Gastrocnemius medialis (tissue), 4 donors: ENCODE measurements around the gene FBXL16. TPM values are rescaled to one million over a fixed set of nuclear protein-coding genes. Genes with fewer than 3 reads are reported as not detected.

Experiments
- ATAC-seq, 2 donors: fragments of 150-250 bp; one replicate each; pipeline ENCODE4 v1.9.1; 2016
- DNase-seq, 2 donors: peaks; one replicate each; pipeline ENCODE4 v3.0.0-alpha.2; 2019
- H3K27ac ChIP-seq, 4 donors: fragments of 200-600 bp; sonication (generic); 1 replicate in 1 of 4; 2 replicates in 3 of 4; pipeline ENCODE4 v1.5.1; 2016 to 2018; ENCODE audit warnings: mild to moderate bottlenecking in 2 of 4, moderate library complexity in 1 of 4
- H3K27me3 ChIP-seq, 3 donors: fragments of 200-600 bp; sonication (generic) in 2 of 3; 1 replicate in 1 of 3; 2 replicates in 2 of 3; pipeline versions ENCODE4 v1.5.1 to v1.6.0; 2016 to 2019; ENCODE audit warnings: mild to moderate bottlenecking in 1 of 3, moderate library complexity in 1 of 3
- H3K36me3 ChIP-seq, 2 donors: fragments of 200-600 bp; sonication (generic) in 1 of 2; one replicate each; pipeline ENCODE4 v1.5.1; 2017 to 2018
- H3K4me1 ChIP-seq, 2 donors: fragments of 200-600 bp; sonication (generic) in 1 of 2; one replicate each; pipeline ENCODE4 v1.5.1; 2016 to 2017; ENCODE audit warnings: mild to moderate bottlenecking in 2 of 2
- H3K4me3 ChIP-seq, 4 donors: fragments of 200-600 bp; sonication (generic) in 3 of 4; 1 replicate in 1 of 4; 2 replicates in 3 of 4; pipeline ENCODE4 v1.5.1; 2016 to 2019; ENCODE audit warnings: mild to moderate bottlenecking in 2 of 4
- H3K9me3 ChIP-seq, 3 donors: fragments of 200-600 bp; sonication (generic) in 2 of 3; 1 replicate in 1 of 3; 2 replicates in 2 of 3; pipeline ENCODE4 v1.5.1; 2016 to 2019
- POLR2A ChIP-seq, 2 donors: fragments of 450-650 bp; IDR thresholded peaks; one replicate each; pipeline ENCODE4 v1.6.1; 2017; ENCODE audit warnings: antibody characterized with exemption in 2 of 2, mild to moderate bottlenecking in 2 of 2, moderate library complexity in 2 of 2
- in situ Hi-C, 4 donors: fragments of 200-750 bp; cut with MboI; loops; one replicate each; pipeline versions ENCODE4 v1.15.0 to v1.8.0; 2017; ENCODE audit warnings: low sequenced_read_pairs in 4 of 4
- intact Hi-C: fragments of 100-400 bp; cut with DNase I; formaldehyde crosslinking; loops from one replicate; pipeline ENCODE4 v1.15.1; 2023; ENCODE audit warnings: low total_unique reads
- total RNA-seq, 4 donors: library from RNA; depleted of rRNA; stranded (reverse); fragments of >200 nt; gene quantifications; one replicate each; pipeline versions ENCODE4 v1.1.0 to v1.2.3, GENCODE V29; 2016
- TF ChIP-seq, protein P1 (sequence below), 5 experiments: fragments of 450-650 bp in 3 of 5; fragments of 200-600 bp in 2 of 5; sonication (generic) in 2 of 5; IDR thresholded peaks in 4 of 5; conservative IDR thresholded peaks in 1 of 5; 1 replicate in 4 of 5; 2 replicates in 1 of 5; pipeline ENCODE4 v1.5.1; 2016 to 2019; ENCODE audit warnings: antibody characterized with exemption in 5 of 5, mild to moderate bottlenecking in 3 of 5, moderate library complexity in 3 of 5

FBXL16 gene
- total RNA-seq, 4 donors from 2014 or later = not detected

DNA sequence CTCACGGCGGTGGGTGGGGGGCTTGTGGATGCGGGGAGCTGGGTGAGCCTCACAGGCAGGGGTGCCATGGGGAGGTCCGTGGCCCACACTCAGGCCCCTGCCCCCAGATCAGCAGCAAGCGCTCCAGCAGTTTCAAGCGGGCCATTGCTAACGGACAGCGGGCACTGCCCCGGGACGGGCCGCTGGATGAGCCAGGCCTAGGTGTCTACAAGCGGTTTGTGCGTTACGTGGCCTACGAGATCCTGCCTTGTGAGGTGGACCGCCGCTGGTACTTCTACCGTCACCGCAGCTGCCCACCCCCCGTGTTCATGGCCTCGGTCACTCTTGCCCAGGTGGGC lies 29.1 kb downstream of the FBXL16 start:
- H3K9me3 ChIP-seq = no peaks in the 10 kb centered on the region
- intact Hi-C loops (no loop called here), in situ Hi-C loops (no loop called here)
- H3K36me3 ChIP-seq = peaks cover 0 to 24% of the 10 kb centered on the region in 2 donors
- no peak overlapping the region for H3K4me3 ChIP-seq
- H3K27ac ChIP-seq = no peak overlapping the region
- no peaks in the 10 kb centered on the region for H3K27me3 ChIP-seq
- DNase-seq (no peak), ATAC-seq (no peak)
- peaks cover 8 to 16% of the 10 kb centered on the region in 2 donors for H3K4me1 ChIP-seq
- TF ChIP-seq, protein P1, sequence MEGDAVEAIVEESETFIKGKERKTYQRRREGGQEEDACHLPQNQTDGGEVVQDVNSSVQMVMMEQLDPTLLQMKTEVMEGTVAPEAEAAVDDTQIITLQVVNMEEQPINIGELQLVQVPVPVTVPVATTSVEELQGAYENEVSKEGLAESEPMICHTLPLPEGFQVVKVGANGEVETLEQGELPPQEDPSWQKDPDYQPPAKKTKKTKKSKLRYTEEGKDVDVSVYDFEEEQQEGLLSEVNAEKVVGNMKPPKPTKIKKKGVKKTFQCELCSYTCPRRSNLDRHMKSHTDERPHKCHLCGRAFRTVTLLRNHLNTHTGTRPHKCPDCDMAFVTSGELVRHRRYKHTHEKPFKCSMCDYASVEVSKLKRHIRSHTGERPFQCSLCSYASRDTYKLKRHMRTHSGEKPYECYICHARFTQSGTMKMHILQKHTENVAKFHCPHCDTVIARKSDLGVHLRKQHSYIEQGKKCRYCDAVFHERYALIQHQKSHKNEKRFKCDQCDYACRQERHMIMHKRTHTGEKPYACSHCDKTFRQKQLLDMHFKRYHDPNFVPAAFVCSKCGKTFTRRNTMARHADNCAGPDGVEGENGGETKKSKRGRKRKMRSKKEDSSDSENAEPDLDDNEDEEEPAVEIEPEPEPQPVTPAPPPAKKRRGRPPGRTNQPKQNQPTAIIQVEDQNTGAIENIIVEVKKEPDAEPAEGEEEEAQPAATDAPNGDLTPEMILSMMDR (IDR thresholded peaks at IDR 0.05 in 4 of 5, conservative IDR thresholded peaks at IDR 0.05 in 1 of 5) = no peak
- no peak for TF ChIP-seq POLR2A (IDR thresholded peaks at IDR 0.05)

GRCh38 chr16:675884-676564 lies 29.6 kb downstream of the FBXL16 start:
- intact Hi-C loops = no loop called here
- H3K4me1 ChIP-seq = peaks cover 3 to 11% of the 10 kb centered on the region in 2 donors
- no peak for ATAC-seq
- in situ Hi-C loops = no loop called here
- H3K9me3 ChIP-seq = no peaks in the 10 kb centered on the region
- peaks cover 0 to 27% of the 10 kb centered on the region in 2 donors for H3K36me3 ChIP-seq
- no peaks in the 10 kb centered on the region for H3K27me3 ChIP-seq
- no peak overlapping the region for H3K27ac ChIP-seq
- DNase-seq = no peak
- TF ChIP-seq POLR2A (IDR thresholded peaks at IDR 0.05) = no peak
- TF ChIP-seq, protein P1 (IDR thresholded peaks at IDR 0.05 in 4 of 5, conservative IDR thresholded peaks at IDR 0.05 in 1 of 5) = no peak
- H3K4me3 ChIP-seq = peak overlapping the region in 2 of 4 donors; percentile 21 to 24

DNA sequence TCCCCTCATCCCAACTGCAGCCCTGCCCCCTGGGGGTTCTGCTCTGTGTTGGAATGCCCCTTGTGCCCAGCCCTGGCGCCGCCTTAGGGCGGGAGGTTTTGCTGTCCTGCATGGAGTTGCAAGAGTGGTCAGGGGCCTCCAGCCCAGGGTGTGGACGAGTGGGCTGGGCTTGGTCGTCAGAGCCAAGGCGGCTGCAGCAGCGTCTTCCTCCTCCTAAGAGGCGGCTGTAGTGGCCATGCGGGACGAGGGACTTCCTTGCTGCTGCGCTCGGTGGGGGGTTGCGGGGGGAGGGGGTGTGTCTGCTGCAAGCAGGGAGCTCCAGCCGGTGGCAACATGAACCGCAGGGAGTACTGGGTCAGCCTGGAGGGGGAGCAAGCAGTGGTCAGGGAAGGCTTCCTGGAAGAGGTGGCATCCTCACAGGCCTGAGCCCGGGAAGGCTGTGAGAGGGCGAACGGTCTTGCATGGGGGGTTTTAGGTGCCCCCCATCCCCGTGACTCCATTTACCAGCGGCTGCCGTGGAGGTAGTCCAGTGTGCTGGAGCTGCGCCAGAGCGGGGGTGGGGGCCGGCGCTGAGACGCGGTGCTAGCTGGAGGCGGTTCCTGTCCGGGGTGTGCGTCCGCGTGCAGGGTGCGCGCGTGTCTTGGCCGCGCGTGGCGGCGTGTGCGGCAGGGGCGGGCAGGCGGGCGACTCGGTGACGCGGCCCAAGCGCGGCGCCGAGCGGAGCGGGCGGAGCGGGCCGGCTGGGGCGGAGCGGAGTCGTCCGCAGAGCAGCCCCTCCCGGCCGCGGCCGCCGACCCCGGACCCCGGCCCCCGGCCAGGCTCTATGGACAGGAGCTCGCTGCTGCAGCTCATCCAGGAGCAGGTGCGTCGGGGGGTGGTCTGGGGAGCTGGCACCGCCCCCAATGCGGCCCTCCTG lies 30.4 kb downstream of the FBXL16 start, which contains the start of gene RHBDL1:
Gene RHBDL1 (plus strand): TSS at position 704 of the 916 bp plus-strand sequence. CDS start 120 bp downstream, at position 824.
- in situ Hi-C loops = no loop called here
- no peak for DNase-seq
- peak within 1 kb of the TSS in 3 of 4 donors; percentile 21 to 34 (median 24) for H3K4me3 ChIP-seq
- intact Hi-C loops = no loop called here
- peaks cover 0 to 35% of the 10 kb centered on the region in 2 donors for H3K36me3 ChIP-seq
- H3K9me3 ChIP-seq = no peaks in the 10 kb centered on the region
- no peaks in the 10 kb centered on the region for H3K27me3 ChIP-seq
- peaks cover 0 to 8% of the 10 kb centered on the region in 2 donors for H3K4me1 ChIP-seq
- ATAC-seq = no peak
- no peak within 1 kb of the TSS for H3K27ac ChIP-seq
- TF ChIP-seq POLR2A (IDR thresholded peaks at IDR 0.05) = no peak
- TF ChIP-seq, protein P1 (IDR thresholded peaks at IDR 0.05 in 4 of 5, conservative IDR thresholded peaks at IDR 0.05 in 1 of 5) = no peak

GRCh38 chr16:674214-674881 lies 31.3 kb downstream of the FBXL16 start:
- in situ Hi-C loops (no loop called here), intact Hi-C loops (no loop called here)
- ATAC-seq (no peak), DNase-seq (no peak)
- Histone ChIP-seq H3K9me3 (no peaks in the 10 kb centered on the region), H3K4me1 (peaks cover 0 to 7% of the 10 kb centered on the region in 2 donors), H3K36me3 (peaks cover 0 to 44% of the 10 kb centered on the region in 2 donors), H3K27me3 (no peaks in the 10 kb centered on the region), H3K4me3 (no peak overlapping the region), H3K27ac (no peak overlapping the region)
- TF ChIP-seq POLR2A (IDR thresholded peaks at IDR 0.05) = no peak
- TF ChIP-seq, protein P1 (IDR thresholded peaks at IDR 0.05 in 4 of 5, conservative IDR thresholded peaks at IDR 0.05 in 1 of 5) = no peak
